OCI-LY1 (cell line): ENCODE results near the gene RNU7-1.
"Not testable (repeated sequence)": the region's sequence is repeated elsewhere in the genome, so short reads cannot be mapped to it uniquely, and the experiment has no call there.

Experiments
- H2AFZ ChIP-seq: fragments of 200-600 bp; sonication (generic), shearing (Covaris generic); 2 replicates; pipeline ENCODE4 v1.6.0; 2014; ENCODE audit warnings: antibody characterized with exemption, mild to moderate bottlenecking, low read length
- H3F3A ChIP-seq: fragments of 200-600 bp; sonication (generic), shearing (Covaris generic); 2 replicates; pipeline ENCODE4 v1.6.0; 2014; ENCODE audit warnings: mild to moderate bottlenecking, antibody characterized with exemption, low read length, moderate library complexity; ENCODE audit not compliant: insufficient read depth
- H3K27ac ChIP-seq: fragments of 200-600 bp; sonication (generic); 2 replicates; pipeline ENCODE4 v1.5.1; 2014; ENCODE audit warnings: low read length, mixed run types, mild to moderate bottlenecking, low read depth; ENCODE audit not compliant: poor library complexity, severe bottlenecking
- H3K27me3 ChIP-seq: fragments of 200-600 bp; sonication (generic); 2 replicates; pipeline ENCODE4 v1.6.0; 2014; ENCODE audit warnings: antibody characterized with exemption, mild to moderate bottlenecking, low read length, moderate library complexity; ENCODE audit not compliant: insufficient read depth
- H3K36me3 ChIP-seq: fragments of 200-600 bp; sonication (generic); 2 replicates; pipeline ENCODE4 v1.6.1; 2014; ENCODE audit warnings: mild to moderate bottlenecking, antibody characterized with exemption, low read length, moderate library complexity, mixed read lengths; ENCODE audit not compliant: insufficient read depth
- H3K4me1 ChIP-seq: fragments of 200-600 bp; sonication (generic); 2 replicates; pipeline ENCODE4 v1.5.1; 2014; ENCODE audit warnings: mild to moderate bottlenecking, low read length, moderate library complexity; ENCODE audit not compliant: insufficient read depth, severe bottlenecking
- H3K4me2 ChIP-seq: fragments of 200-600 bp; sonication (generic), shearing (Covaris generic); 2 replicates; pipeline ENCODE4 v1.6.1; 2014; ENCODE audit warnings: low read length
- H3K4me3 ChIP-seq: fragments of 200-600 bp; sonication (generic); 2 replicates; pipeline ENCODE4 v1.5.1; 2014; ENCODE audit warnings: low read length, low read depth, mild to moderate bottlenecking, mixed read lengths; ENCODE audit not compliant: poor library complexity, severe bottlenecking
- H3K79me2 ChIP-seq: fragments of 200-600 bp; shearing (Covaris generic); 2 replicates; pipeline ENCODE4 v1.6.1; 2016; ENCODE audit warnings: mixed run types, low read length, mixed read lengths; ENCODE audit not compliant: insufficient read depth
- H3K9ac ChIP-seq: fragments of 200-600 bp; sonication (generic), shearing (Covaris generic); 2 replicates; pipeline ENCODE4 v1.6.1; 2014; ENCODE audit warnings: mild to moderate bottlenecking, low read length, mixed read lengths
- H3K9me2 ChIP-seq: fragments of 200-600 bp; sonication (generic), shearing (Covaris generic); 2 replicates; pipeline ENCODE4 v1.6.1; 2014; ENCODE audit warnings: low read depth, mild to moderate bottlenecking, low read length, mixed read lengths
- H3K9me3 ChIP-seq: fragments of 200-600 bp; shearing (Covaris generic); 2 replicates; pipeline ENCODE4 v1.6.1; 2014; ENCODE audit warnings: low read length, mixed read lengths
- H4K20me1 ChIP-seq: fragments of 200-600 bp; sonication (generic), shearing (Covaris generic); 2 replicates; pipeline ENCODE4 v1.6.0; 2016; ENCODE audit warnings: mild to moderate bottlenecking, low read length; ENCODE audit not compliant: insufficient read depth
- EZH2 ChIP-seq: fragments of 200-600 bp; sonication (generic), shearing (Covaris generic); IDR thresholded peaks from 2 replicates; pipeline ENCODE4 v1.8.0; 2017; ENCODE audit warnings: borderline replicate concordance, mixed run types, mild to moderate bottlenecking, antibody characterized with exemption, low read length, moderate library complexity, mixed read lengths
- TF ChIP-seq, protein P1 (sequence below): fragments of 200-600 bp; sonication (generic), shearing (Covaris generic); IDR thresholded peaks from 2 replicates; pipeline ENCODE4 v1.5.1; 2017; ENCODE audit warnings: mild to moderate bottlenecking, antibody characterized with exemption, low read length, moderate library complexity, mixed read lengths

The RNU7-1 gene

DNA sequence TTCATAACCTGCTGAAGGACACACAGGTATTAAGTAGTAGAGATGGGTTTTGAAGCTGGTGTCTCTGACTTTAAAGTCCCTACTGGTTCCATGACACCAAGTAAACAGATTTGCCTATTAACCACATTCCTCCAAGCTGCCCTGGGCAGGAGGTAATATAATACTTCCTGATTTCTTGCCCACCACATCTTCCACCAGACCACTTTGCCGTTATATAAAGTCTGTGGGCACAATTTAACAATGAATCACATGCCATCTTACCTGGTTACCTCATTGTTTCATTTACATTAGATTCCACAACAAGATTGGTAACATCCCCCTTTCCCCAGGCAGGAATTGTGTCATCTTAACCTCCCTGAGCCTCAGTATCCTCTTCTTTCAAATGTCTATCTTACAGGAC, 39.9 kb upstream of the RNU7-1 start:
- Histone ChIP-seq H3K9me2 (no peaks in the 10 kb centered on the region), H3F3A (no peaks in the 10 kb centered on the region), H3K4me2 (peak overlapping the region; percentile 98), H3K9me3 (no peaks in the 10 kb centered on the region), H3K4me3 (no peak overlapping the region), H3K27me3 (no peaks in the 10 kb centered on the region), H3K36me3 (no peaks in the 10 kb centered on the region), H2AFZ (peak overlapping the region; percentile 60; the same call in 1 of the 2 replicates), H3K79me2 (no peaks in the 10 kb centered on the region), H4K20me1 (no peaks in the 10 kb centered on the region), H3K9ac (no peak overlapping the region), H3K4me1 (peaks cover 24% of the 10 kb centered on the region), H3K27ac (no peak overlapping the region)
- no peak for TF ChIP-seq EZH2
- TF ChIP-seq, protein P1, sequence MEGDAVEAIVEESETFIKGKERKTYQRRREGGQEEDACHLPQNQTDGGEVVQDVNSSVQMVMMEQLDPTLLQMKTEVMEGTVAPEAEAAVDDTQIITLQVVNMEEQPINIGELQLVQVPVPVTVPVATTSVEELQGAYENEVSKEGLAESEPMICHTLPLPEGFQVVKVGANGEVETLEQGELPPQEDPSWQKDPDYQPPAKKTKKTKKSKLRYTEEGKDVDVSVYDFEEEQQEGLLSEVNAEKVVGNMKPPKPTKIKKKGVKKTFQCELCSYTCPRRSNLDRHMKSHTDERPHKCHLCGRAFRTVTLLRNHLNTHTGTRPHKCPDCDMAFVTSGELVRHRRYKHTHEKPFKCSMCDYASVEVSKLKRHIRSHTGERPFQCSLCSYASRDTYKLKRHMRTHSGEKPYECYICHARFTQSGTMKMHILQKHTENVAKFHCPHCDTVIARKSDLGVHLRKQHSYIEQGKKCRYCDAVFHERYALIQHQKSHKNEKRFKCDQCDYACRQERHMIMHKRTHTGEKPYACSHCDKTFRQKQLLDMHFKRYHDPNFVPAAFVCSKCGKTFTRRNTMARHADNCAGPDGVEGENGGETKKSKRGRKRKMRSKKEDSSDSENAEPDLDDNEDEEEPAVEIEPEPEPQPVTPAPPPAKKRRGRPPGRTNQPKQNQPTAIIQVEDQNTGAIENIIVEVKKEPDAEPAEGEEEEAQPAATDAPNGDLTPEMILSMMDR: no peak

DNA sequence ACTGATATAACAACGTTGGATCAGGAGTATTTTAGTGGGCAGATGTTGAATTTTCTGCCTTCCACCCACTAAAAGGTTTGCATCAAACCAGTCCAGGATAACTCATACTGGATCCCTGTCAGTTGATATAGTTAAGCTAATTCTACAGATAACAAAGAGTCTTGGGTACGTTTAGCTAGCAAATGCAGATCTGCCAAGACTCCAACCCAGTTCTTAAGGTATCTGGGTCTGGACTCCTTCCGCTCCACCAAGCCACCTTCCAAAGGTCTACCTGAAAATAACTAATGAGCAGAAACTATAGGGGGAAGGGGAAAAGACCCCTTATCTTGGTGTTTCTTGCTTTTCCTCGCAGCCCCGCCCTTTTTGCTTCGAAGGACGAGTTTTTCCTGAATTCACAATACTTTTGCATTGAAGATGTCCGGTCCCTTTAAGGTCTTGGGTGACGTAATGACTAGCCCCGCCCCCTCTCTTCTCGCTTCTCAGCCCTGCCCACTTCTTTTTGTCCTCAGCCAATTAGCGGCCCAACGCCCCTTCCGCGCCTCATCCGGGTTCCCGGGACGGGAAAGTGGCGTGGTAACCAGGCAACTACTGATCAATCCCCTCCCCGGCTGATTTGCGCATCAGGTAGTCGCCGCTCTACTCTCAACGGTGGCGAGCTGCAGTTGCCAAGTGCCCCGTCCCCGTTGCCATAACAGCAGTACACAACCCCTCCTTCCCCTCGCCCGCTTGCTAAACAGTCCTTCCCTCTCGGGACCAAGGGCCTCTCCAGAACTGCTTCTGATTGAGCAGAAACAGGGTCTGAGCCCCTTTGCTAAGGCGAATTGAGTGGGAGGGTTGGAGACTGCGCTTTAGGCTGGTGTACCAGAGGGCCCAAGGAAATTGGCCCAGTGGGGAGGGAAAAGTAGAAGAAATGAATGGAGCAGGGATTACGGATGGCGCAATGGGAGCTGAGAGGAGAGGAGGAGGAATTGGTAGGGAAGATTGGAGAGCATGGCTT, 39.0 kb upstream of the RNU7-1 start, which contains the start of gene LRRC23:
Gene LRRC23 (plus strand): TSS at position 543 of the 997 bp plus-strand sequence. CDS start 812 bp downstream, outside the sequence.
- H3K27ac ChIP-seq: no peak within 1 kb of the TSS
- no peaks in the 10 kb centered on the region for H4K20me1 ChIP-seq

DNA sequence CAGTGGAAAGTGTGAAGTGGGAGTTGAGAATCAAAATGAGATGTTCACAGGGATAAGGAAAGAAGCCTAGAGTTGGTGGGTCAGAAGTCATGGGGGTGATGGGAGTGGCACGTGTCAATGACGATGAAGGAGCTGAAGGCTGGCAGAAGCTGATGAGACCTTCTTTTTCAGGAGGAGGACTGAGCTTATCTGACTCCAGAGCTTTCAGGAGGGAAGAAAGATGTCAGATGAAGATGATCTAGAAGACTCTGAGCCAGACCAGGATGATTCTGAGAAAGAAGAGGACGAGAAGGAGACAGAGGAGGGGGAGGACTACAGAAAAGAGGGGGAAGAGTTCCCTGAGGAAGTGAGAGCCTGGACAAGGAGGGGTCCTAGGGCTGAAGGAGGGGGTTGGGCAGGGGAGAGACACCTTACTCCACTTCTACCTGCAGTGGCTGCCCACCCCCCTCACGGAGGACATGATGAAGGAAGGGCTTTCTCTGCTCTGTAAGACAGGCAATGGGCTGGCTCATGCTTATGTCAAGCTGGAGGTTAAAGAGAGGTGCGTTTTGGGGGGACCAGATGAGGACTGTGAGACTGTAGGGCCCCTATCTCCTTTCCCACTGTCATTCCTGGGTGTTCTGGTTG, 38.1 kb upstream of the RNU7-1 start:
- Histone ChIP-seq H3K27ac (no peak overlapping the region), H2AFZ (no peak overlapping the region), H3K9me2 (no peaks in the 10 kb centered on the region), H3K36me3 (no peaks in the 10 kb centered on the region), H3K79me2 (no peaks in the 10 kb centered on the region), H3K4me1 (peaks cover 17% of the 10 kb centered on the region), H3K4me2 (peak overlapping the region; percentile 98), H3K4me3 (peak overlapping the region; percentile 82), H3K9ac (peak overlapping the region; percentile 80), H4K20me1 (no peaks in the 10 kb centered on the region), H3K9me3 (no peaks in the 10 kb centered on the region), H3F3A (no peaks in the 10 kb centered on the region), H3K27me3 (no peaks in the 10 kb centered on the region)
- TF ChIP-seq EZH2: no peak
- TF ChIP-seq, protein P1: no peak

More for the DNA sequence above, 39.0 kb upstream of the RNU7-1 start, which contains the start of gene LRRC23:
- Histone ChIP-seq H3K27me3 (no peaks in the 10 kb centered on the region), H3K36me3 (no peaks in the 10 kb centered on the region), H3K79me2 (no peaks in the 10 kb centered on the region), H3K9ac (peak within 1 kb of the TSS; percentile 80), H3K9me3 (no peaks in the 10 kb centered on the region), H3K4me2 (peak within 1 kb of the TSS; percentile 98), H3K4me1 (peaks cover 24% of the 10 kb centered on the region), H2AFZ (peak within 1 kb of the TSS; percentile 60), H3F3A (no peaks in the 10 kb centered on the region), H3K4me3 (peak within 1 kb of the TSS; percentile 82), H3K9me2 (no peaks in the 10 kb centered on the region)
- TF ChIP-seq EZH2: no peak
- TF ChIP-seq, protein P1: no peak

DNA sequence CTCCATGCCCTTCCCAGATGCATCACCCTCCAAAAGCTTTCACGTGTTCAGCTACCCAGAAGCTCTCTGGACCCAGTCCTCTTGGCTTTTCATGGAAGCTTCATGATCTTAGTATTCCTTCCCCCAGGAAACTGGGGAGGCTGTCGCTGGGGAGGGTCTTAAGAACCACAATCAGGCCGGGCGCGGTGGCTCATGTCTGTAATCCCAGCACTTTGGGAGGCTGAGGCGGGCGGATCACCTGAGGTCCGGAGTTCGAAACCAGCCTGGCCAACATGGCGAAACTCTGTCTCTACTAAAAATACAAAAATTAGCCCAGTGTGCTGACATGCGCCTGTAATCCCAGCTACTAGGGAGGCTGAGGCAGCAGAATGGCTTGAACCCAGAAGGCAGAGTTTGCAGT, 35.5 kb upstream of the RNU7-1 start:
- H3K79me2 ChIP-seq, H3K36me3 ChIP-seq, H3K9me3 ChIP-seq, H2AFZ ChIP-seq, H3K27ac ChIP-seq, H3K9me2 ChIP-seq, H3K9ac ChIP-seq, H3K4me3 ChIP-seq, H4K20me1 ChIP-seq, H3F3A ChIP-seq, H3K27me3 ChIP-seq, H3K4me2 ChIP-seq: not testable (repeated sequence)
- peaks cover 17% of the 10 kb centered on the region for H3K4me1 ChIP-seq
